ENCODE results near the gene TBC1D30.

- TF ChIP-seq ZFP3 (CRISPR knock-in tag; IDR thresholded peaks at IDR 0.05) (no peak), RARB (CRISPR knock-in tag; IDR thresholded peaks at IDR 0.05) (no peak), CREB5 (CRISPR knock-in tag; IDR thresholded peaks at IDR 0.05; ENCODE audit: low read depth) (no peak), TOX (CRISPR knock-in tag; IDR thresholded peaks at IDR 0.05; ENCODE audit: borderline replicate concordance) (no peak), ZNF8 (CRISPR knock-in tag; IDR thresholded peaks at IDR 0.05) (no peak), ZFP30 (CRISPR knock-in tag; IDR thresholded peaks at IDR 0.05) (no peak), TSHZ2 (CRISPR knock-in tag; IDR thresholded peaks at IDR 0.05) (no peak), PPARA (CRISPR knock-in tag; IDR thresholded peaks at IDR 0.05; ENCODE audit: borderline replicate concordance) (no peak)
- TF ChIP-seq, protein P1, sequence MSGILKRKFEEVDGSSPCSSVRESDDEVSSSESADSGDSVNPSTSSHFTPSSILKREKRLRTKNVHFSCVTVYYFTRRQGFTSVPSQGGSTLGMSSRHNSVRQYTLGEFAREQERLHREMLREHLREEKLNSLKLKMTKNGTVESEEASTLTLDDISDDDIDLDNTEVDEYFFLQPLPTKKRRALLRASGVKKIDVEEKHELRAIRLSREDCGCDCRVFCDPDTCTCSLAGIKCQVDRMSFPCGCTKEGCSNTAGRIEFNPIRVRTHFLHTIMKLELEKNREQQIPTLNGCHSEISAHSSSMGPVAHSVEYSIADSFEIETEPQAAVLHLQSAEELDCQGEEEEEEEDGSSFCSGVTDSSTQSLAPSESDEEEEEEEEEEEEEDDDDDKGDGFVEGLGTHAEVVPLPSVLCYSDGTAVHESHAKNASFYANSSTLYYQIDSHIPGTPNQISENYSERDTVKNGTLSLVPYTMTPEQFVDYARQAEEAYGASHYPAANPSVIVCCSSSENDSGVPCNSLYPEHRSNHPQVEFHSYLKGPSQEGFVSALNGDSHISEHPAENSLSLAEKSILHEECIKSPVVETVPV (CRISPR knock-in tag; IDR thresholded peaks at IDR 0.05), result no peak
Observed at GRCh38 chr12:64785838-64786237, 38.6 kb upstream of the TBC1D30 start.
